ENCODE measurements around the gene KRT32.

KRT32 gene

GRCh38 chr17:41439375-41439774 lies 27.8 kb downstream of the KRT32 start:
- Histone ChIP-seq H3K36me3 (ENCODE audit: control insufficient read depth, insufficient read depth, low read length) (no peaks in the 10 kb centered on the region), H3K27ac (no peak overlapping the region), H3K4me2 (ENCODE audit: low read length) (no peak overlapping the region), H3K4me3 (ENCODE audit: low read depth, low read length) (no peak overlapping the region), H3K79me2 (no peaks in the 10 kb centered on the region), H3K9ac (no peak overlapping the region), H3K4me1 (no peaks in the 10 kb centered on the region), H3K9me3 (ENCODE audit: control insufficient read depth, low read length) (no peaks in the 10 kb centered on the region), H3K27me3 (ENCODE audit: control insufficient read depth, insufficient read depth, low read length) (no peaks in the 10 kb centered on the region), H2AFZ (no peak overlapping the region)
- no peak for TF ChIP-seq CTCF (IDR thresholded peaks at IDR 0.05)

- H3K27ac ChIP-seq = no peak overlapping the region
- H3K4me1 ChIP-seq = no peaks in the 10 kb centered on the region
- TF ChIP-seq CTCF (IDR thresholded peaks at IDR 0.05) = no peak
- H3K9me3 ChIP-seq (ENCODE audit: control insufficient read depth, low read length) = no peaks in the 10 kb centered on the region
- H3K4me3 ChIP-seq (ENCODE audit: low read depth, low read length) = no peak overlapping the region
- no peaks in the 10 kb centered on the region for H3K27me3 ChIP-seq (ENCODE audit: control insufficient read depth, insufficient read depth, low read length)
- no peak overlapping the region for H3K4me2 ChIP-seq (ENCODE audit: low read length)
- H3K9ac ChIP-seq = no peak overlapping the region
- no peaks in the 10 kb centered on the region for H3K36me3 ChIP-seq (ENCODE audit: control insufficient read depth, insufficient read depth, low read length)
- H3K79me2 ChIP-seq = no peaks in the 10 kb centered on the region
- H2AFZ ChIP-seq = no peak overlapping the region
These were observed 29.4 kb downstream of the KRT32 start for GRCh38 chr17:41437769-41438168.

GRCh38 chr17:41437254-41437653 lies 29.9 kb downstream of the KRT32 start:
- no peaks in the 10 kb centered on the region for H3K4me1 ChIP-seq
- no peak overlapping the region for H3K4me3 ChIP-seq (ENCODE audit: low read depth, low read length)

GRCh38 chr17:41434415-41434814 lies 32.8 kb downstream of the KRT32 start:
- no peak for TF ChIP-seq CTCF (IDR thresholded peaks at IDR 0.05)
- Histone ChIP-seq H3K27ac (no peak overlapping the region), H3K36me3 (ENCODE audit: control insufficient read depth, insufficient read depth, low read length) (no peaks in the 10 kb centered on the region)

More at GRCh38 chr17:41437254-41437653, 29.9 kb downstream of the KRT32 start:
- no peak overlapping the region for H3K9ac ChIP-seq
- TF ChIP-seq CTCF (IDR thresholded peaks at IDR 0.05) = no peak
- no peaks in the 10 kb centered on the region for H3K9me3 ChIP-seq (ENCODE audit: control insufficient read depth, low read length)
- no peak overlapping the region for H3K27ac ChIP-seq
- H2AFZ ChIP-seq = no peak overlapping the region
- H3K36me3 ChIP-seq (ENCODE audit: control insufficient read depth, insufficient read depth, low read length) = no peaks in the 10 kb centered on the region
- no peak overlapping the region for H3K4me2 ChIP-seq (ENCODE audit: low read length)
- no peaks in the 10 kb centered on the region for H3K79me2 ChIP-seq
- no peaks in the 10 kb centered on the region for H3K27me3 ChIP-seq (ENCODE audit: control insufficient read depth, insufficient read depth, low read length)

GRCh38 chr17:41434005-41434404 lies 33.2 kb downstream of the KRT32 start:
- Histone ChIP-seq H3K27me3 (ENCODE audit: control insufficient read depth, insufficient read depth, low read length) (no peaks in the 10 kb centered on the region), H3K9ac (no peak overlapping the region), H3K79me2 (no peaks in the 10 kb centered on the region), H3K9me3 (ENCODE audit: control insufficient read depth, low read length) (no peaks in the 10 kb centered on the region), H3K4me2 (ENCODE audit: low read length) (no peak overlapping the region), H3K27ac (no peak overlapping the region), H2AFZ (no peak overlapping the region), H3K4me3 (ENCODE audit: low read depth, low read length) (no peak overlapping the region), H3K4me1 (no peaks in the 10 kb centered on the region), H3K36me3 (ENCODE audit: control insufficient read depth, insufficient read depth, low read length) (no peaks in the 10 kb centered on the region)
- no peak for TF ChIP-seq CTCF (IDR thresholded peaks at IDR 0.05)

More at GRCh38 chr17:41434415-41434814, 32.8 kb downstream of the KRT32 start:
- Histone ChIP-seq H3K27me3 (ENCODE audit: control insufficient read depth, insufficient read depth, low read length) (no peaks in the 10 kb centered on the region), H3K9ac (no peak overlapping the region), H3K4me2 (ENCODE audit: low read length) (no peak overlapping the region), H3K79me2 (no peaks in the 10 kb centered on the region), H3K9me3 (ENCODE audit: control insufficient read depth, low read length) (no peaks in the 10 kb centered on the region), H2AFZ (no peak overlapping the region), H3K4me1 (no peaks in the 10 kb centered on the region), H3K4me3 (ENCODE audit: low read depth, low read length) (no peak overlapping the region)
